ENCODE measurements around the gene ANKRD45. TPM values are rescaled to one million over a fixed set of nuclear protein-coding genes. Genes with fewer than 3 reads are reported as not detected.

Gene ANKRD45
- total RNA-seq, 1 experiment from 2014 or later = 2.2 TPM

- TF ChIP-seq ETV6 (CRISPR knock-in tag; IDR thresholded peaks at IDR 0.05) = 0 out of 2 replicates have a peak, but pooled peaks have one; percentile 62
Measured at GRCh38 chr1:173714759-173715537, 45.3 kb upstream of the ANKRD45 start, which contains the start of gene KLHL20 (continued).

DNA sequence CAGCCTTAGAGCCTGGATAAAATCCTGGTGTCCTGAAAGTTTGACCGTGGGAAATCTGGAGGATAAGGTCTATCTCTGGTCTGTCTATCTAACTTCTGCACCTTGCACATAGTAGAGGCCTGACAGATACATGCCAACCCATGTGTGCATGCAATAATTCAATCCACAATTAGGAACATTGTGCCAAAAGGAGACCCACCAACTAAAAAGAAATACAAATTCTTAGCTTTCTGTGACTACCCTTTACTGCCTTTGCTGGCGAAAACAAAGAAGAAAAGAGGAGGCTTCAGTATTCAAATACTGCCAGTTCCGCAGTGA lies 44.7 kb upstream of the ANKRD45 start:
- CTCF ChIA-PET = interaction anchor here (1.0 to 1.5 kb wide), 2 partner anchors 133 to 285 kb away, joined by 3 to 6 read pairs; no protein-coding TSS in a partner anchor
- no peak for ATAC-seq
- Mint-ChIP-seq H3K9me3 (peaks cover 3% of the 10 kb centered on the region; the same call in 1 of the 2 replicates), H3K4me3 (peak overlapping the region; percentile 99), H3K27ac (peak overlapping the region; percentile 96), H3K36me3 (peaks cover 2% of the 10 kb centered on the region; the same call in 1 of the 2 replicates), H3K4me1 (peaks cover 14% of the 10 kb centered on the region), H3K27me3 (ENCODE audit: low read depth) (peaks cover 45% of the 10 kb centered on the region)
- no peak for DNase-seq (ENCODE audit: low spot score)
- POLR2A ChIA-PET = interaction anchor here (0.6 to 1.0 kb wide), 5 partner anchors 49 to 238 kb away, joined by 3 to 4 read pairs (median 4); partner anchors contain the start of genes DARS2, GAS5, PRDX6 and ZBTB37
- no peak for TF ChIP-seq E2F5 (CRISPR knock-in tag; IDR thresholded peaks at IDR 0.05)
- TF ChIP-seq HMGA2 (CRISPR knock-in tag; IDR thresholded peaks at IDR 0.05) = no peak
- TF ChIP-seq ATF6 (CRISPR knock-in tag; IDR thresholded peaks at IDR 0.05) = no peak
- TF ChIP-seq ESRRA (CRISPR knock-in tag; IDR thresholded peaks at IDR 0.05; ENCODE audit: borderline replicate concordance) = no peak
- TF ChIP-seq NR3C1 (CRISPR knock-in tag; conservative IDR thresholded peaks at IDR 0.05; ENCODE audit: low read depth) = no peak
- TF ChIP-seq, protein P1, sequence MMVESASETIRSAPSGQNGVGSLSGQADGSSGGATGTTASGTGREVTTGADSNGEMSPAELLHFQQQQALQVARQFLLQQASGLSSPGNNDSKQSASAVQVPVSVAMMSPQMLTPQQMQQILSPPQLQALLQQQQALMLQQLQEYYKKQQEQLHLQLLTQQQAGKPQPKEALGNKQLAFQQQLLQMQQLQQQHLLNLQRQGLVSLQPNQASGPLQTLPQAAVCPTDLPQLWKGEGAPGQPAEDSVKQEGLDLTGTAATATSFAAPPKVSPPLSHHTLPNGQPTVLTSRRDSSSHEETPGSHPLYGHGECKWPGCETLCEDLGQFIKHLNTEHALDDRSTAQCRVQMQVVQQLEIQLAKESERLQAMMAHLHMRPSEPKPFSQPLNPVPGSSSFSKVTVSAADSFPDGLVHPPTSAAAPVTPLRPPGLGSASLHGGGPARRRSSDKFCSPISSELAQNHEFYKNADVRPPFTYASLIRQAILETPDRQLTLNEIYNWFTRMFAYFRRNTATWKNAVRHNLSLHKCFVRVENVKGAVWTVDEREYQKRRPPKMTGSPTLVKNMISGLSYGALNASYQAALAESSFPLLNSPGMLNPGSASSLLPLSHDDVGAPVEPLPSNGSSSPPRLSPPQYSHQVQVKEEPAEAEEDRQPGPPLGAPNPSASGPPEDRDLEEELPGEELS (CRISPR knock-in tag; IDR thresholded peaks at IDR 0.05) = no peak
- TF ChIP-seq ZNF138 (CRISPR knock-in tag; conservative IDR thresholded peaks at IDR 0.05) = no peak
- no peak for TF ChIP-seq CREM (CRISPR knock-in tag; IDR thresholded peaks at IDR 0.05)

DNA sequence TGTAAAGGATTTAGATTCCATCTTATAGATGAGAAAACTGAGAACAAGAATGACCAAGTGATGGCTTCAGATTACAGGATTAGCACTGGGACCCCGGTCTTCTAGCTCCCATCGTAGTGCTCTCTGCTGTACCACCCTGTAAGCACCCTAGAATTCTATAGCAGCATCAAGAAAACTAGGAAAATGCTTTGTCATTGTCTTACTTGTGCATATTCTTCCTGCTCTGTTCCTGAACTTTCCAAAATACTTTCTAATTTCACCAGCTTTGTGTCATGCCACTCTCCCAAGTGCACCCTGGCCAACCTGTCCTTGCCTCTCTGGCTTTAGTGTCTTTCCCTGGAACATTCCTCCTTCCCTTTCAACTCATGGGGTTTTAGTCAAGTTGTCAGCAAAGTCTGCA lies 39.1 kb upstream of the ANKRD45 start:
- Mint-ChIP-seq H3K4me1 (no peaks in the 10 kb centered on the region), H3K27ac (no peak overlapping the region), H3K4me3 (no peak overlapping the region), H3K27me3 (ENCODE audit: low read depth) (peaks cover 53% of the 10 kb centered on the region), H3K9me3 (peaks cover 1% of the 10 kb centered on the region; the same call in 1 of the 2 replicates), H3K36me3 (no peaks in the 10 kb centered on the region)
- ChIA-PET POLR2A (interaction anchor here (0.5 kb wide), 1 partner anchor 316 kb away, joined by 3 read pairs; no protein-coding TSS in a partner anchor), CTCF (no interaction called here)
- ATAC-seq (no peak), DNase-seq (ENCODE audit: low spot score) (no peak)
- TF ChIP-seq GRHL2 (CRISPR knock-in tag; IDR thresholded peaks at IDR 0.05; ENCODE audit: insufficient replicate concordance, severe bottlenecking) (no peak), ZNF121 (CRISPR knock-in tag; IDR thresholded peaks at IDR 0.05) (no peak), ZNF671 (CRISPR knock-in tag; IDR thresholded peaks at IDR 0.05) (no peak), NR3C1 (CRISPR knock-in tag; conservative IDR thresholded peaks at IDR 0.05; ENCODE audit: low read depth) (no peak), ETV6 (CRISPR knock-in tag; IDR thresholded peaks at IDR 0.05) (no peak), EMX1 (CRISPR knock-in tag; IDR thresholded peaks at IDR 0.05) (no peak), ZBTB21 (CRISPR knock-in tag; IDR thresholded peaks at IDR 0.05; ENCODE audit: borderline replicate concordance) (no peak), HMGA2 (CRISPR knock-in tag; IDR thresholded peaks at IDR 0.05) (no peak), PRRX2 (CRISPR knock-in tag; IDR thresholded peaks at IDR 0.05) (no peak)
- TF ChIP-seq, protein P1 (CRISPR knock-in tag; IDR thresholded peaks at IDR 0.05) = no peak
- TF ChIP-seq, protein P2, sequence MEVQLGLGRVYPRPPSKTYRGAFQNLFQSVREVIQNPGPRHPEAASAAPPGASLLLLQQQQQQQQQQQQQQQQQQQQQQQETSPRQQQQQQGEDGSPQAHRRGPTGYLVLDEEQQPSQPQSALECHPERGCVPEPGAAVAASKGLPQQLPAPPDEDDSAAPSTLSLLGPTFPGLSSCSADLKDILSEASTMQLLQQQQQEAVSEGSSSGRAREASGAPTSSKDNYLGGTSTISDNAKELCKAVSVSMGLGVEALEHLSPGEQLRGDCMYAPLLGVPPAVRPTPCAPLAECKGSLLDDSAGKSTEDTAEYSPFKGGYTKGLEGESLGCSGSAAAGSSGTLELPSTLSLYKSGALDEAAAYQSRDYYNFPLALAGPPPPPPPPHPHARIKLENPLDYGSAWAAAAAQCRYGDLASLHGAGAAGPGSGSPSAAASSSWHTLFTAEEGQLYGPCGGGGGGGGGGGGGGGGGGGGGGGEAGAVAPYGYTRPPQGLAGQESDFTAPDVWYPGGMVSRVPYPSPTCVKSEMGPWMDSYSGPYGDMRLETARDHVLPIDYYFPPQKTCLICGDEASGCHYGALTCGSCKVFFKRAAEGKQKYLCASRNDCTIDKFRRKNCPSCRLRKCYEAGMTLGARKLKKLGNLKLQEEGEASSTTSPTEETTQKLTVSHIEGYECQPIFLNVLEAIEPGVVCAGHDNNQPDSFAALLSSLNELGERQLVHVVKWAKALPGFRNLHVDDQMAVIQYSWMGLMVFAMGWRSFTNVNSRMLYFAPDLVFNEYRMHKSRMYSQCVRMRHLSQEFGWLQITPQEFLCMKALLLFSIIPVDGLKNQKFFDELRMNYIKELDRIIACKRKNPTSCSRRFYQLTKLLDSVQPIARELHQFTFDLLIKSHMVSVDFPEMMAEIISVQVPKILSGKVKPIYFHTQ (CRISPR knock-in tag; IDR thresholded peaks at IDR 0.05) = no peak
- TF ChIP-seq, protein P3, sequence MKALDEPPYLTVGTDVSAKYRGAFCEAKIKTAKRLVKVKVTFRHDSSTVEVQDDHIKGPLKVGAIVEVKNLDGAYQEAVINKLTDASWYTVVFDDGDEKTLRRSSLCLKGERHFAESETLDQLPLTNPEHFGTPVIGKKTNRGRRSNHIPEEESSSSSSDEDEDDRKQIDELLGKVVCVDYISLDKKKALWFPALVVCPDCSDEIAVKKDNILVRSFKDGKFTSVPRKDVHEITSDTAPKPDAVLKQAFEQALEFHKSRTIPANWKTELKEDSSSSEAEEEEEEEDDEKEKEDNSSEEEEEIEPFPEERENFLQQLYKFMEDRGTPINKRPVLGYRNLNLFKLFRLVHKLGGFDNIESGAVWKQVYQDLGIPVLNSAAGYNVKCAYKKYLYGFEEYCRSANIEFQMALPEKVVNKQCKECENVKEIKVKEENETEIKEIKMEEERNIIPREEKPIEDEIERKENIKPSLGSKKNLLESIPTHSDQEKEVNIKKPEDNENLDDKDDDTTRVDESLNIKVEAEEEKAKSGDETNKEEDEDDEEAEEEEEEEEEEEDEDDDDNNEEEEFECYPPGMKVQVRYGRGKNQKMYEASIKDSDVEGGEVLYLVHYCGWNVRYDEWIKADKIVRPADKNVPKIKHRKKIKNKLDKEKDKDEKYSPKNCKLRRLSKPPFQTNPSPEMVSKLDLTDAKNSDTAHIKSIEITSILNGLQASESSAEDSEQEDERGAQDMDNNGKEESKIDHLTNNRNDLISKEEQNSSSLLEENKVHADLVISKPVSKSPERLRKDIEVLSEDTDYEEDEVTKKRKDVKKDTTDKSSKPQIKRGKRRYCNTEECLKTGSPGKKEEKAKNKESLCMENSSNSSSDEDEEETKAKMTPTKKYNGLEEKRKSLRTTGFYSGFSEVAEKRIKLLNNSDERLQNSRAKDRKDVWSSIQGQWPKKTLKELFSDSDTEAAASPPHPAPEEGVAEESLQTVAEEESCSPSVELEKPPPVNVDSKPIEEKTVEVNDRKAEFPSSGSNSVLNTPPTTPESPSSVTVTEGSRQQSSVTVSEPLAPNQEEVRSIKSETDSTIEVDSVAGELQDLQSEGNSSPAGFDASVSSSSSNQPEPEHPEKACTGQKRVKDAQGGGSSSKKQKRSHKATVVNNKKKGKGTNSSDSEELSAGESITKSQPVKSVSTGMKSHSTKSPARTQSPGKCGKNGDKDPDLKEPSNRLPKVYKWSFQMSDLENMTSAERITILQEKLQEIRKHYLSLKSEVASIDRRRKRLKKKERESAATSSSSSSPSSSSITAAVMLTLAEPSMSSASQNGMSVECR (CRISPR knock-in tag; IDR thresholded peaks at IDR 0.05; ENCODE audit: borderline replicate concordance) = no peak

Data from WTC11 (cell line).